Endometrial microvascular endothelial cells (primary cell): ENCODE data around the gene FNDC3B. TPM values are rescaled to one million over a fixed set of nuclear protein-coding genes. Genes with fewer than 3 reads are reported as not detected.
"Not testable (repeated sequence)": the region's sequence is repeated elsewhere in the genome, so short reads cannot be mapped to it uniquely, and the experiment has no call there.

Experiments used
- in situ Hi-C: cut with HindIII; loops from 2 replicates; pipeline ENCODE4 v1.10.0; 2017; ENCODE audit warnings: low sequenced_read_pairs, low pct_unique_long_range_greater_than_20kb; ENCODE audit errors: inconsistent ontology term
- total RNA-seq: library from RNA; depleted of rRNA; stranded (reverse); fragments of >200 nt; gene quantifications from one replicate; pipeline ENCODE4 v1.2.3, GENCODE V29; 2015; ENCODE audit errors: inconsistent ontology term

FNDC3B gene
- total RNA-seq, 1 donor from 2014 or later: 83.1 TPM

GRCh38 chr3:172232579-172233212 is 193.3 kb downstream of the FNDC3B start:
- in situ Hi-C loops: no loop called here

GRCh38 chr3:172233474-172234277 is 194.3 kb downstream of the FNDC3B start:
- in situ Hi-C loops: no loop called here

- in situ Hi-C loops: no loop called here
These were observed 196.3 kb downstream of the FNDC3B start for GRCh38 chr3:172235698-172236097.

- in situ Hi-C loops: no loop called here
These were observed 197.7 kb downstream of the FNDC3B start for GRCh38 chr3:172236771-172237742.

GRCh38 chr3:172238188-172238587 is 198.8 kb downstream of the FNDC3B start:
- in situ Hi-C loops: no loop called here

GRCh38 chr3:172239218-172239790 is 199.9 kb downstream of the FNDC3B start:
- in situ Hi-C loops: no loop called here

GRCh38 chr3:172241405-172241804 is 202.0 kb downstream of the FNDC3B start:
- in situ Hi-C loops: no loop called here

GRCh38 chr3:172242471-172242870 is 203.1 kb downstream of the FNDC3B start:
- in situ Hi-C loops: not testable (repeated sequence)

- in situ Hi-C loops: not testable (repeated sequence)
These were observed 204.0 kb downstream of the FNDC3B start for GRCh38 chr3:172243376-172243775.

GRCh38 chr3:172244011-172244410 is 204.6 kb downstream of the FNDC3B start:
- in situ Hi-C loops: no loop called here

- in situ Hi-C loops: no loop called here
These were observed 205.9 kb downstream of the FNDC3B start for GRCh38 chr3:172245241-172245640.

- in situ Hi-C loops: no loop called here
These were observed 206.9 kb downstream of the FNDC3B start for GRCh38 chr3:172246107-172246844.

GRCh38 chr3:172247525-172248274 is 208.3 kb downstream of the FNDC3B start:
- in situ Hi-C loops: no loop called here

GRCh38 chr3:172249039-172249438 is 209.7 kb downstream of the FNDC3B start:
- in situ Hi-C loops: no loop called here

GRCh38 chr3:172251211-172251610 is 211.8 kb downstream of the FNDC3B start:
- in situ Hi-C loops: no loop called here

- in situ Hi-C loops: no loop called here
These were observed 213.8 kb downstream of the FNDC3B start for GRCh38 chr3:172253200-172253599.

- in situ Hi-C loops: no loop called here
These were observed 215.2 kb downstream of the FNDC3B start for GRCh38 chr3:172254542-172254941.

GRCh38 chr3:172255321-172255720 is 215.9 kb downstream of the FNDC3B start:
- in situ Hi-C loops: not testable (repeated sequence)
